Vagina (tissue), 2 donors: Measurements from ENCODE around the gene NSUN3.

Experiments used
- POLR2A ChIP-seq, 2 donors: fragments of 450-650 bp; IDR thresholded peaks; one replicate each; pipeline ENCODE4 v1.6.1; 2017; ENCODE audit warnings: antibody characterized with exemption in 2 of 2, mild to moderate bottlenecking in 2 of 2, moderate library complexity in 2 of 2
- TF ChIP-seq, protein P1 (sequence below), 3 experiments: fragments of 450-650 bp in 2 of 3; fragments of 200-600 bp in 1 of 3; sonication (generic) in 1 of 3; IDR thresholded peaks; one replicate each; pipeline ENCODE4 v1.5.1; 2017 to 2019; ENCODE audit warnings: antibody characterized with exemption in 3 of 3, mild to moderate bottlenecking in 2 of 3, moderate library complexity in 2 of 3

DNA sequence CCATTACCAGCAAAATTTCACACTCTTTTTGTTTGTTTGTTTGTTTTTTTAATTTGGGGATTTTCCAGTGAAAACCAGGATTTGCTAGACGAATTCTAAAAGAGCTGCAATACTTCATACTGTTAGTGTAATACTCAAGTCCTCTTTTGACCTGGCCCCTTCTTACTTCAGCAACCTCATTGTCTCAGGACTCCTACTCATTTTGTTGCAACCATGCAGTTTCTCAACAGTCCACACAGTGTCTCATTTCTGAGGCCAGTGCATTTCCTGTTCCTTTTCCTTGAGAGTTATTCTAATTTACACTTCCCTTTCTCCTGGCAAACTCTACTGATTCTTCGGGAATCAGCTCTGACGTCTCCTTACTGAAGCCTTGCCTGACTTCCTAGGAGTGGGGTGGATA, 35.6 kb downstream of the NSUN3 start:
- TF ChIP-seq, protein P1, sequence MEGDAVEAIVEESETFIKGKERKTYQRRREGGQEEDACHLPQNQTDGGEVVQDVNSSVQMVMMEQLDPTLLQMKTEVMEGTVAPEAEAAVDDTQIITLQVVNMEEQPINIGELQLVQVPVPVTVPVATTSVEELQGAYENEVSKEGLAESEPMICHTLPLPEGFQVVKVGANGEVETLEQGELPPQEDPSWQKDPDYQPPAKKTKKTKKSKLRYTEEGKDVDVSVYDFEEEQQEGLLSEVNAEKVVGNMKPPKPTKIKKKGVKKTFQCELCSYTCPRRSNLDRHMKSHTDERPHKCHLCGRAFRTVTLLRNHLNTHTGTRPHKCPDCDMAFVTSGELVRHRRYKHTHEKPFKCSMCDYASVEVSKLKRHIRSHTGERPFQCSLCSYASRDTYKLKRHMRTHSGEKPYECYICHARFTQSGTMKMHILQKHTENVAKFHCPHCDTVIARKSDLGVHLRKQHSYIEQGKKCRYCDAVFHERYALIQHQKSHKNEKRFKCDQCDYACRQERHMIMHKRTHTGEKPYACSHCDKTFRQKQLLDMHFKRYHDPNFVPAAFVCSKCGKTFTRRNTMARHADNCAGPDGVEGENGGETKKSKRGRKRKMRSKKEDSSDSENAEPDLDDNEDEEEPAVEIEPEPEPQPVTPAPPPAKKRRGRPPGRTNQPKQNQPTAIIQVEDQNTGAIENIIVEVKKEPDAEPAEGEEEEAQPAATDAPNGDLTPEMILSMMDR (IDR thresholded peaks at IDR 0.05): no peak
- TF ChIP-seq POLR2A (IDR thresholded peaks at IDR 0.05): no peak
